Cardiac fibroblast (primary cell): ENCODE results near the gene GAMT.
"Not testable (repeated sequence)": the region's sequence is repeated elsewhere in the genome, so short reads cannot be mapped to it uniquely, and the experiment has no call there.

Experiments
- DNase-seq, 2 donors: peaks; one replicate each; pipeline versions ENCODE4 v3.0.0 to v3.0.0-alpha.2; 2010; ENCODE audit warnings: low read depth in 2 of 2
- H3K4me3 ChIP-seq, 2 donors: replicated peaks in 1 of 2; 1 replicate in 1 of 2; 2 replicates in 1 of 2; pipeline ENCODE4 v1.5.1; 2011; ENCODE audit warnings: low read depth in 2 of 2, low read length in 2 of 2, mild to moderate bottlenecking in 2 of 2, moderate library complexity in 1 of 2
- TF ChIP-seq, protein P1 (sequence below): IDR thresholded peaks from one replicate; pipeline ENCODE4 v1.5.1; 2011; ENCODE audit warnings: low read depth, mild to moderate bottlenecking, low read length, inconsistent platforms

GAMT gene

DNA sequence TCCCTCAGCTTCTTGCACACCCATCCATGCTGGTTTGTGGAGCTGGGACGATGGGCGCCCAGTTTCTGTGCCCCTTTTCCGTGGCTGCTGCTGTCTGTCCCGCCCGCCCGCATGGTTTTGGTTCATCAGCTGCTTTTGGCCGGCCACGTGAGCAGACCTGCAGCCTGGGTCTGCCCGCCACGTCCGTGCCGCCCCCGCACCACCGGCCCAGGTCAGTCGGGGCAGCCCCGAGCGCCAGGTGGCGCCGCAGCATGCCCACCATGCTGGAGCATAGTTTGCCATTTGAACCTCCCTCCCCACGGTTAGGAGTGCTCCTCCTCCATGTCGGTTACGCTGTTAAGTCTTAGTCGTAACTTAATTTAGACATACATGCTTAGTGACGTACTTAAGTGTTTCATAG lies 21.6 kb upstream of the GAMT start:
- H3K4me3 ChIP-seq = no peak overlapping the region
- DNase-seq = no peak
- TF ChIP-seq, protein P1, sequence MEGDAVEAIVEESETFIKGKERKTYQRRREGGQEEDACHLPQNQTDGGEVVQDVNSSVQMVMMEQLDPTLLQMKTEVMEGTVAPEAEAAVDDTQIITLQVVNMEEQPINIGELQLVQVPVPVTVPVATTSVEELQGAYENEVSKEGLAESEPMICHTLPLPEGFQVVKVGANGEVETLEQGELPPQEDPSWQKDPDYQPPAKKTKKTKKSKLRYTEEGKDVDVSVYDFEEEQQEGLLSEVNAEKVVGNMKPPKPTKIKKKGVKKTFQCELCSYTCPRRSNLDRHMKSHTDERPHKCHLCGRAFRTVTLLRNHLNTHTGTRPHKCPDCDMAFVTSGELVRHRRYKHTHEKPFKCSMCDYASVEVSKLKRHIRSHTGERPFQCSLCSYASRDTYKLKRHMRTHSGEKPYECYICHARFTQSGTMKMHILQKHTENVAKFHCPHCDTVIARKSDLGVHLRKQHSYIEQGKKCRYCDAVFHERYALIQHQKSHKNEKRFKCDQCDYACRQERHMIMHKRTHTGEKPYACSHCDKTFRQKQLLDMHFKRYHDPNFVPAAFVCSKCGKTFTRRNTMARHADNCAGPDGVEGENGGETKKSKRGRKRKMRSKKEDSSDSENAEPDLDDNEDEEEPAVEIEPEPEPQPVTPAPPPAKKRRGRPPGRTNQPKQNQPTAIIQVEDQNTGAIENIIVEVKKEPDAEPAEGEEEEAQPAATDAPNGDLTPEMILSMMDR = no peak

DNA sequence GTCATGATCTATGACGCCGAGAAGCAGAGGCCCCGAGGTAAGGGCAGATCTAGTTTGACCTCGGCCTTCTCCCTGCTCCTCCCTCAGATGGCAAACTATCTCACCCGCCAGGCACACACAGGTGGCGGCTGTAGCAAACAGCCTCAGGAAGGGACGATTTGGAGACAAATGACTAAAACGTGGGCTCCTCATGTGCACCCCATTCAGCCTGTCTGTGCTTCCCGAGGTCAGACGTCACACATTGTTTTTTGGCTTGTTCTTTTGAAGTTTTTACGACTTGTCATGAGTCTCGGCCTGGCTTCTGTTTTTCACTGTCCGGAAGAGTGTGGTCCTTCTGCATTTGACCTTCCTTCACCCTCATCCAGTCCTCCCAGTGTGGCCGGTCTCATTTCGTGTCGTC lies 21.0 kb upstream of the GAMT start:
- no peak overlapping the region for H3K4me3 ChIP-seq
- TF ChIP-seq, protein P1 = no peak
- DNase-seq = no peak

GRCh38 chr19:1421958-1422305 lies 20.6 kb upstream of the GAMT start:
- H3K4me3 ChIP-seq = no peak overlapping the region
- TF ChIP-seq, protein P1 = no peak
- DNase-seq = no peak

GRCh38 chr19:1421218-1421957 lies 20.0 kb upstream of the GAMT start:
- TF ChIP-seq, protein P1 = no peak

GRCh38 chr19:1420590-1420989 lies 19.2 kb upstream of the GAMT start:
- no peak for DNase-seq
- TF ChIP-seq, protein P1 = no peak
- H3K4me3 ChIP-seq = no peak overlapping the region

More at GRCh38 chr19:1421218-1421957, 20.0 kb upstream of the GAMT start:
- no peak for DNase-seq
- H3K4me3 ChIP-seq = no peak overlapping the region

DNA sequence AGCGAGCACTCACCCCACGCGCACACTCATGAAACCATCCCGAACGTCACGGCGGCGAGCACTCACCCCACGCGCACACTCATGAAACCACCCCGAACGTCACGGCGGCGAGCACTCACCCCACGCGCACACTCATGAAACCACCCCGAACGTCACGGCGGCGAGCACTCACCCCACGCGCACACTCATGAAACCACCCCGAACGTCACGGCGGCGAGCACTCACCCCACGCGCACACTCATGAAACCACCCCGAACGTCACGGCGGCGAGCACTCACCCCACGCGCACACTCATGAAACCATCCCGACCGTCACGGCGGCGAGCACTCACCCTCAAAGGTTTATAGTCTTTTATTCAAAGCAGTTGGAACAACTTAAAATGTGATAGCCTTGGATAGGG lies 18.7 kb upstream of the GAMT start:
- not testable (repeated sequence) for H3K4me3 ChIP-seq, DNase-seq

DNA sequence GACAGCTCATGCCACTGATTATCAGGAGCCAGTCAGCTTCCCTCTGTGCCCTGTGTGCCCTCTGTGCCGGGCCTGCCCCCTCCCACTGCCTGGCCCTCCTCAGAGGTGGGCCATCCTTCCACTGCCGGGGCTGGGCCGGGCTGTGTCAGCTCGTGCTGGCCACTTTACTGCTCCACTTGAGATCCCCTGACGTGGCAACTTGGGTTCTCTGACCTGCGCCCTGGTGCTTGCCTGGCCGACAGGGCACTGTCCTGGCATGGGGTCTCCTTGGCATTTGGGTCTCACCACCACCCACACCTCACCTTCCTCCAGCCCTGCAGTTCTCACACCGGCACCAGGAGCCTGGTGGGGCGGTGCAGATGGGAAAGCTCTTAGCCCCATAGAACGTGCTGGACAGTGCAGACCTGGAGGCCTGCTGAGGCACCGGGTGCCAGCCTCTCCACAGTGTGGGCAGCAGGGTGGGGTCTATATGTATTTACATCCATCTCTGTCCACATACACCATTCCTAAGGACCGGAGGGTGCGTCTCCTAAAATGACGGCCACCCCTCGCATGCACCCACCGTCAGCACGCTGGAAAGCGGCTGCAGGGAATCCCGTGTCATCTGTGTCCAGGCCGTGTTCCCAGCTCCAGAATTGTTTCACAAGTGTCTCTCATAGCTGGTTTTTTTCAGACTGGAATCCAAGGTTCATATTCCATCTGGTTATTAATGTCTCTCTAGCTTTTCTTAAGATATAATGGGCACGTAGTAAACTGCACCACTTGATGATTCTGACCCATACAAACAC lies 17.8 kb upstream of the GAMT start:
- no peak for DNase-seq
- TF ChIP-seq, protein P1 = no peak
- no peak overlapping the region for H3K4me3 ChIP-seq
